Measurements from ENCODE around the gene SERBP1.

SERBP1 gene

GRCh38 chr1:67372898-67373297, 57.3 kb downstream of the SERBP1 start:
- TF ChIP-seq ZFX (IDR thresholded peaks at IDR 0.05) (no peak), CTCF (conservative IDR thresholded peaks at IDR 0.05) (no peak)
- no peak overlapping the region for H3K27ac ChIP-seq

- no peak overlapping the region for H3K27ac ChIP-seq
- no peak for TF ChIP-seq CTCF (conservative IDR thresholded peaks at IDR 0.05)
Measured at GRCh38 chr1:67372136-67372535, 58.1 kb downstream of the SERBP1 start.

- TF ChIP-seq CTCF (conservative IDR thresholded peaks at IDR 0.05) (no peak), ZFX (IDR thresholded peaks at IDR 0.05) (no peak)
- H3K27ac ChIP-seq: no peak overlapping the region
Measured at GRCh38 chr1:67371681-67372080, 58.5 kb downstream of the SERBP1 start.

- H3K27ac ChIP-seq: no peak overlapping the region
- TF ChIP-seq ZFX (IDR thresholded peaks at IDR 0.05) (no peak), CTCF (conservative IDR thresholded peaks at IDR 0.05) (no peak)
Measured at GRCh38 chr1:67371043-67371442, 59.2 kb downstream of the SERBP1 start.

- no peak for TF ChIP-seq CTCF (conservative IDR thresholded peaks at IDR 0.05)
- no peak for TF ChIP-seq ZFX (IDR thresholded peaks at IDR 0.05)
- no peak overlapping the region for H3K27ac ChIP-seq
Measured at GRCh38 chr1:67368046-67368514, 62.1 kb downstream of the SERBP1 start.

GRCh38 chr1:67367370-67368045, 62.7 kb downstream of the SERBP1 start:
- H3K27ac ChIP-seq: no peak overlapping the region
- TF ChIP-seq ZFX (IDR thresholded peaks at IDR 0.05): no peak
- TF ChIP-seq CTCF (conservative IDR thresholded peaks at IDR 0.05): peak; percentile 15

GRCh38 chr1:67361641-67362040, 68.6 kb downstream of the SERBP1 start:
- TF ChIP-seq CTCF (conservative IDR thresholded peaks at IDR 0.05) (no peak), ZFX (IDR thresholded peaks at IDR 0.05) (no peak)

More at GRCh38 chr1:67361641-67362040, 68.6 kb downstream of the SERBP1 start:
- no peak overlapping the region for H3K27ac ChIP-seq
